NCI-H2171 (cell line): ENCODE measurements around the gene TDRD15.
"Not testable (repeated sequence)": the region's sequence is repeated elsewhere in the genome, so short reads cannot be mapped to it uniquely, and the experiment has no call there.

Source experiments
- DNase-seq: peaks from one replicate; lab custom pipeline; 2025; lab: John Stamatoyannopoulos, UW

TDRD15 gene

GRCh38 chr2:21123473-21124393 is at the start of gene TDRD15:
Gene TDRD15 (plus strand): TSS chr2:21123968. CDS start chr2:21137468, 13,500 bp downstream.
- no peak for DNase-seq

GRCh38 chr2:21078296-21078695 is 45.5 kb upstream of the TDRD15 start:
- no peak for DNase-seq

- DNase-seq, result no peak
Measured at GRCh38 chr2:21083482-21083881, 40.3 kb upstream of the TDRD15 start.

GRCh38 chr2:21084401-21084800 is 39.4 kb upstream of the TDRD15 start:
- DNase-seq, result no peak

- no peak for DNase-seq
Measured at GRCh38 chr2:21092308-21092869, 31.4 kb upstream of the TDRD15 start.

GRCh38 chr2:21095178-21095577 is 28.6 kb upstream of the TDRD15 start:
- DNase-seq, result no peak

- DNase-seq, result no peak
Measured at GRCh38 chr2:21095714-21096113, 28.1 kb upstream of the TDRD15 start.

- no peak for DNase-seq
Measured at GRCh38 chr2:21096458-21096857, 27.3 kb upstream of the TDRD15 start.

- no peak for DNase-seq
Measured at GRCh38 chr2:21097331-21097730, 26.4 kb upstream of the TDRD15 start.

GRCh38 chr2:21098294-21098693 is 25.5 kb upstream of the TDRD15 start:
- no peak for DNase-seq

- DNase-seq, result no peak
Measured at GRCh38 chr2:21099281-21099907, 24.4 kb upstream of the TDRD15 start.

- not testable (repeated sequence) for DNase-seq
Measured at GRCh38 chr2:21101514-21102155, 22.1 kb upstream of the TDRD15 start.

GRCh38 chr2:21102356-21102755 is 21.4 kb upstream of the TDRD15 start:
- DNase-seq, result no peak

GRCh38 chr2:21103274-21103891 is 20.4 kb upstream of the TDRD15 start:
- no peak for DNase-seq

GRCh38 chr2:21104030-21104660 is 19.6 kb upstream of the TDRD15 start:
- no peak for DNase-seq

GRCh38 chr2:21111012-21111411 is 12.8 kb upstream of the TDRD15 start:
- DNase-seq, result no peak

- DNase-seq, result no peak
Measured at GRCh38 chr2:21117688-21118087, 6.1 kb upstream of the TDRD15 start.

GRCh38 chr2:21118302-21118920 is 5.4 kb upstream of the TDRD15 start:
- peak; percentile 24 for DNase-seq

- DNase-seq, result no peak
Measured at GRCh38 chr2:21131861-21132260, 8.1 kb downstream of the TDRD15 start.

- DNase-seq, result no peak
Measured at GRCh38 chr2:21135585-21135984, 11.8 kb downstream of the TDRD15 start.

- no peak for DNase-seq
Measured at GRCh38 chr2:21142149-21142548, 18.4 kb downstream of the TDRD15 start.
